GM19372 (cell line): Measurements from ENCODE around the gene DNAH8.

Experiments
- ATAC-seq: cut with Tn5 transposase; IDR thresholded peaks from one replicate; pipeline ENCODE4 v1.9.1; 2021; ENCODE audit warnings: mild to moderate bottlenecking, low read depth, moderate library complexity; ENCODE audit not compliant: unreplicated experiment

Gene DNAH8

GRCh38 chr6:38942442-38942841 is 227.3 kb downstream of the DNAH8 start:
- ATAC-seq: no peak

GRCh38 chr6:38942965-38943364 is 227.9 kb downstream of the DNAH8 start:
- ATAC-seq: no peak

- no peak for ATAC-seq
Measured at GRCh38 chr6:38943964-38944363, 228.9 kb downstream of the DNAH8 start.

- no peak for ATAC-seq
Measured at GRCh38 chr6:38944655-38945279, 229.7 kb downstream of the DNAH8 start.

- no peak for ATAC-seq
Measured at GRCh38 chr6:38955861-38956260, 240.8 kb downstream of the DNAH8 start.

- no peak for ATAC-seq
Measured at GRCh38 chr6:38957426-38957825, 242.3 kb downstream of the DNAH8 start.

- ATAC-seq: no peak
Measured at GRCh38 chr6:38959138-38959537, 244.0 kb downstream of the DNAH8 start.

GRCh38 chr6:38968702-38969149 is 253.6 kb downstream of the DNAH8 start:
- no peak for ATAC-seq

GRCh38 chr6:38973178-38974057 is 258.3 kb downstream of the DNAH8 start:
- no peak for ATAC-seq

GRCh38 chr6:38974389-38975151 is 259.5 kb downstream of the DNAH8 start:
- ATAC-seq: no peak

- no peak for ATAC-seq
Measured at GRCh38 chr6:38975621-38976049, 260.5 kb downstream of the DNAH8 start.

- ATAC-seq: no peak
Measured at GRCh38 chr6:38976051-38976450, 260.9 kb downstream of the DNAH8 start.

GRCh38 chr6:38976801-38977500 is 261.8 kb downstream of the DNAH8 start:
- ATAC-seq: no peak

- no peak for ATAC-seq
Measured at GRCh38 chr6:38978139-38978704, 263.1 kb downstream of the DNAH8 start.

- ATAC-seq: no peak
Measured at GRCh38 chr6:38982470-38982869, 267.4 kb downstream of the DNAH8 start.

GRCh38 chr6:38984723-38985122 is 269.6 kb downstream of the DNAH8 start:
- ATAC-seq: no peak

- no peak for ATAC-seq
Measured at GRCh38 chr6:38985839-38986238, 270.7 kb downstream of the DNAH8 start.

- no peak for ATAC-seq
Measured at GRCh38 chr6:38987503-38987902, 272.4 kb downstream of the DNAH8 start.

GRCh38 chr6:38988736-38989449 is 273.8 kb downstream of the DNAH8 start:
- ATAC-seq: no peak

- ATAC-seq: no peak
Measured at GRCh38 chr6:38990475-38990874, 275.4 kb downstream of the DNAH8 start.
